NCI-H2029 treated with DMSO at 0.1 percent for 48 hours (cell line): ENCODE results near the gene SNAPC5.

Experiments
- DNase-seq: peaks from one replicate; lab custom pipeline; 2025; lab: John Stamatoyannopoulos, UW

SNAPC5 gene

DNA sequence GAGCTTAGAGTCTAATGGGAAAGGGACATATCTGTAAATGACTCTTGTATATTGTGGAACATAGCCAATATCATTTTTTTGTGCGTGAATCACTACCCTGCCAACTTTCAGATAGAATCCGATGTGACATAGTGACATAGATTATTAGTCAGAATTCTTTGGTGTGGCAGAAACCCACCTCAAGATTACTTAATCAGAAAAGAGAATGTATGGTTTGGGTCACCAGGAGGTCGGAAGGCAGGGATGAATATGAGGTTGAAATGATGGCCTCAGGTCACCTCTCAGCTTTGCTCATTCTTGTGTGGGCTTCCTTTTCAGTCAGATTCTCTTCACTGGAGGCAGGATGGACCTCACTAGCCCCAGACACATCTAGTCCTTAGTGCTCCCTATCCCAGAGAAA, 41.4 kb downstream of the SNAPC5 start:
- no peak for DNase-seq

DNA sequence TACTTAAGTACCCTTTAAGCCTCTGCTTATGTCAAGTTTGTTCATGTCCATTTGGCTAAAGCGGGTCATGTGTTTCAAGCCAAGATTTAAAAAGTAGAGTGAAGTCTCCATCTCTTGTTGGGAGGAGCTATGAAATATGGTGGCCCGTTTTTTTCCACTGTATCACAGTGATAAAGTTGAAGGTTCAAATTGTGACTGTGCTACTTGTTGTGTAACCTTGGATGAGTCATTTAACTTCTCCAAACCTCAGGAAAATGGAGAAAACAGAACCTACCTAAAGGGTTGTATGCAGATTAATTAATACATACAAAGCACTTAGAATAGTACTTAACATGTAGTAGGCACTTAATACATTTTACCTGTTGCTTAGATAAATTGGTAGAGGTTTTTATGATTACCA, 43.4 kb downstream of the SNAPC5 start:
- no peak for DNase-seq

GRCh38 chr15:66452971-66453580, 44.5 kb downstream of the SNAPC5 start:
- DNase-seq = no peak

- no peak for DNase-seq
These were observed 45.1 kb downstream of the SNAPC5 start for GRCh38 chr15:66452420-66452819.
